A549 (cell line): Measurements from ENCODE around the gene RGL1. TPM values are rescaled to one million over a fixed set of nuclear protein-coding genes. Genes with fewer than 3 reads are reported as not detected.

ENCODE experiments used
- ATAC-seq, 2 experiments: fragments of 200-7000 bp in 1 of 2; fragments of >200 bp in 1 of 2; cut with Nextera tagmentation in 1 of 2; cut with Tn5 transposase in 1 of 2; 3 replicates each; pipeline versions ENCODE4 v1.8.0 to v1.9.1; 2018 to 2020; ENCODE audit warnings: mild to moderate bottlenecking in 1 of 2, moderate library complexity in 1 of 2
- CTCF ChIA-PET: fragments of 300-600 bp; sonication (Branson Sonifier 250); formaldehyde crosslinking; extraction: SDS; loops from one replicate; lab custom pipeline; 2021; ENCODE audit warnings: antibody characterized with exemption, inconsistent platforms; lab: Yijun Ruan, JAX
- POLR2A ChIA-PET: fragments of 350-600 bp; formaldehyde crosslinking; extraction: SDS; loops from one replicate; lab custom pipeline; 2021; ENCODE audit warnings: antibody characterized with exemption, inconsistent platforms; lab: Yijun Ruan, JAX
- DNase-seq, 2 experiments: peaks; one replicate each; pipeline versions ENCODE4 v3.0.0 to v3.0.0-alpha.2; 2011 to 2016; ENCODE audit warnings: low read depth in 1 of 2, low spot score in 1 of 2
- FAIRE-seq: peaks from 2 replicates; lab custom pipeline; 2011; peaks lifted over from hg19 to GRCh38; lab: Jason Lieb, UNC
- H3K27ac ChIP-seq, 2 experiments: fragments of >200 bp; sonication (Bioruptor Twin); formaldehyde crosslinking; 3 replicates each; pipeline ENCODE4 v1.5.1; 2016 to 2017
- H3K4me1 ChIP-seq: fragments of >200 bp; sonication (Bioruptor Twin); formaldehyde crosslinking; 3 replicates; pipeline ENCODE4 v1.6.1; 2016
- H3K4me2 ChIP-seq: fragments of >200 bp; sonication (Bioruptor Twin); formaldehyde crosslinking; 3 replicates; pipeline ENCODE4 v1.6.1; 2016
- H3K4me3 ChIP-seq: fragments of >200 bp; sonication (Bioruptor Twin); formaldehyde crosslinking; 3 replicates; pipeline ENCODE4 v1.5.1; 2016
- H3K9me3 ChIP-seq: fragments of >200 bp; sonication (Bioruptor Twin); formaldehyde crosslinking; 3 replicates; pipeline ENCODE4 v1.6.1; 2016
- BHLHE40 ChIP-seq: IDR thresholded peaks from 2 replicates; pipeline ENCODE4 v1.6.1; 2012; ENCODE audit warnings: low read depth, low read length, inconsistent platforms
- CHD2 ChIP-seq: fragments of 150-350 bp; IDR thresholded peaks from 2 replicates; pipeline ENCODE4 v1.6.1; 2014; ENCODE audit warnings: low read length; ENCODE audit not compliant: partially characterized antibody
- CHD4 ChIP-seq: fragments of 200-600 bp; sonication (generic); IDR thresholded peaks from 2 replicates; pipeline ENCODE4 v1.6.1; 2016; ENCODE audit warnings: antibody characterized with exemption, mild to moderate bottlenecking, borderline replicate concordance
- EHF ChIP-seq: fragments of 250-450 bp; sonication (Bioruptor Pico); IDR thresholded peaks from 2 replicates; pipeline ENCODE4 v1.5.0; 2020; ENCODE audit warnings: mild to moderate bottlenecking
- GATA3 ChIP-seq: IDR thresholded peaks from 2 replicates; pipeline ENCODE4 v1.6.1; 2012; ENCODE audit warnings: borderline replicate concordance
- HDAC2 ChIP-seq: fragments of 200-600 bp; sonication (generic); IDR thresholded peaks from 2 replicates; pipeline ENCODE4 v1.6.1; 2016
- HOXA7 ChIP-seq: fragments of 250-450 bp; sonication (Bioruptor Pico); IDR thresholded peaks from 2 replicates; pipeline ENCODE4 v1.5.0; 2020; ENCODE audit warnings: mild to moderate bottlenecking, moderate library complexity
- HOXB13 ChIP-seq: fragments of 250-450 bp; sonication (Bioruptor Pico); IDR thresholded peaks from 2 replicates; pipeline ENCODE4 v1.5.0; 2020; ENCODE audit warnings: low read depth, mild to moderate bottlenecking, moderate library complexity
- KDM1A ChIP-seq: fragments of 200-600 bp; sonication (generic); IDR thresholded peaks from 2 replicates; pipeline ENCODE4 v1.6.1; 2016; ENCODE audit warnings: low read depth, mild to moderate bottlenecking
- MAZ ChIP-seq: fragments of 150-350 bp; IDR thresholded peaks from 2 replicates; pipeline ENCODE4 v1.6.1; 2014; ENCODE audit warnings: antibody characterized with exemption, low read depth, low read length, borderline replicate concordance
- NFE2L2 ChIP-seq: fragments of 150-350 bp; conservative IDR thresholded peaks from 2 replicates; pipeline ENCODE4 v1.6.1; 2014; ENCODE audit warnings: low read length
- POLR2A ChIP-seq: IDR thresholded peaks from 2 replicates; pipeline ENCODE4 v1.6.1; 2012; ENCODE audit warnings: mild to moderate bottlenecking, low read length
- RAD21 ChIP-seq, 2 experiments: fragments of >200 bp in 1 of 2; sonication (Bioruptor Twin) in 1 of 2; formaldehyde crosslinking in 1 of 2; IDR thresholded peaks in 1 of 2; conservative IDR thresholded peaks in 1 of 2; 2 replicates in 1 of 2; 3 replicates in 1 of 2; pipeline ENCODE4 v1.6.1; 2012 to 2018; ENCODE audit warnings: inconsistent platforms in 1 of 2
- RCOR1 ChIP-seq: fragments of 150-350 bp; IDR thresholded peaks from 2 replicates; pipeline ENCODE4 v1.6.1; 2014; ENCODE audit warnings: antibody characterized with exemption, low read length, low read depth
- RFX5 ChIP-seq: fragments of 450-650 bp; IDR thresholded peaks from 2 replicates; pipeline ENCODE4 v1.7.1; 2014; ENCODE audit warnings: antibody characterized with exemption, mild to moderate bottlenecking, moderate library complexity
- RNF2 ChIP-seq: fragments of 200-600 bp; sonication (generic); IDR thresholded peaks from 2 replicates; pipeline ENCODE4 v1.6.1; 2016; ENCODE audit warnings: low read depth, mild to moderate bottlenecking, antibody characterized with exemption, moderate library complexity, borderline replicate concordance
- SREBF2 ChIP-seq: fragments of 450-650 bp; IDR thresholded peaks from 2 replicates; pipeline ENCODE4 v1.6.1; 2014; ENCODE audit warnings: mild to moderate bottlenecking, moderate library complexity
- TFCP2L1 ChIP-seq: fragments of 250-450 bp; sonication (Bioruptor Pico); IDR thresholded peaks from 2 replicates; pipeline ENCODE4 v1.5.0; 2021; ENCODE audit warnings: mild to moderate bottlenecking
- TP53 ChIP-seq: fragments of 250-450 bp; sonication (Bioruptor Pico); IDR thresholded peaks from 2 replicates; pipeline ENCODE4 v1.5.0; 2021; ENCODE audit warnings: mild to moderate bottlenecking, moderate library complexity
- ZNF302 ChIP-seq: fragments of 250-450 bp; sonication (Bioruptor Pico); IDR thresholded peaks from 2 replicates; pipeline ENCODE4 v1.9.0; 2021; ENCODE audit warnings: inconsistent platforms, mild to moderate bottlenecking, moderate library complexity
- WGBS: methylation state at CpG from one replicate; pipeline ENCODE4 v1.1.6; 2017; ENCODE audit errors: missing lambda C conversion rate; 5-methylcytosine and 5-hydroxymethylcytosine counted together
- polyA plus RNA-seq, 4 experiments: library from polyadenylated mRNA; depleted of rRNA in 3 of 4; stranded (reverse); fragments of >200 nt; fragmentation: RNase III in 1 of 4; extraction: RNeasy Plus Mini Kit Qiagen cat#74134 plus additional on column Dnase treatment in 1 of 4; gene quantifications; 2 replicates in 3 of 4; 3 replicates in 1 of 4; pipeline ENCODE4 v1.2.3, GENCODE V29; 2011 to 2017
- TF ChIP-seq, protein P1 (sequence below): IDR thresholded peaks from 2 replicates; pipeline ENCODE4 v1.6.1; 2012
- TF ChIP-seq, protein P2 (sequence below): IDR thresholded peaks from 2 replicates; pipeline ENCODE4 v1.6.1; 2012
- TF ChIP-seq, protein P3 (sequence below): IDR thresholded peaks from 2 replicates; pipeline ENCODE4 v1.6.1; 2012; ENCODE audit warnings: low read depth, borderline replicate concordance
- TF ChIP-seq, protein P4 (sequence below): fragments of >200 bp; sonication (Bioruptor Twin); formaldehyde crosslinking; IDR thresholded peaks from 3 replicates; pipeline ENCODE4 v1.5.1; 2016
- TF ChIP-seq, protein P5 (sequence below): fragments of >200 bp; sonication (Bioruptor Twin); formaldehyde crosslinking; IDR thresholded peaks from 2 replicates; pipeline ENCODE4 v1.6.1; 2016

The RGL1 gene
- polyA plus RNA-seq, 2 of the 4 experiments (the other 2 are of a cell fraction): 1.0 to 3.8 TPM

DNA sequence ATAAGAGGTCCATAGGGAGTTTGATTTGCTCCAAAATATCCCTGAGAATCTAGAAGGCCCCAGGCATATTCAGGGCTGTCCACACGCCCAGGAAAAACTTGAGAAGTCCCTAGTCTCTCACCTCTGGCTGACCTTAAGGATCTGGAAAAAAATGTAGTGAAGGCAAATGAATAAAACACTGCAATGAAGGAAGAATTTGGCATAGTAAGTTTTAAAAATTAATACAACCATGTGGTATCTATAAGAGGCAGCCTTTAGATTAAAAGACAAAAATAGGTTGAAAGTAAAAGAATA lies 141.3 kb downstream of the RGL1 start:
- FAIRE-seq: no peak
- 47% methylated on average over 1 of the region's 1 CpG for WGBS
- CTCF ChIA-PET: no interaction called here

DNA sequence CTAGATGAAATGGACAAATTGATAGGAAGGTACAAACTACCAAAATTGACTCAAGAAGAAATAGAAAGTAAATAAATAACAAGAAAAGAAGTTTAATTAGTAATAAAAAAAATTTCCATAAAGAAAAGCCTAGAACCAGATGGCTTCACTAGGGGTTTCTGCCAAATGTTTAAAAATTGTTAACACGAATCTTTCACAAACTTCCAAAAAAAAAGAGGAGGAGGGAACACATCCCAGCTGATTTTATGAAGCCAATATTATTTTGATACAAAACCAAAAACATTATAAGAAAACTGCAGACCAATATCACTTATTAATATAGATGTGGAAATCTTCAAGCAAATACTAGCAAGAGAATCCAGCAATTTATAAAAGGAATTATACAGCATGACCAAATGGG lies 143.1 kb downstream of the RGL1 start:
- H3K27ac ChIP-seq: no peak overlapping the region
- 15% methylated on average over 1 of the region's 1 CpG for WGBS
- FAIRE-seq: no peak
- H3K9me3 ChIP-seq: 0 out of 3 replicates have a peak, but pooled peaks cover 2% of the 10 kb centered on the region
- no peaks in the 10 kb centered on the region for H3K4me1 ChIP-seq
- H3K4me3 ChIP-seq: no peak overlapping the region
- TF ChIP-seq TP53: no peak
- TF ChIP-seq HOXA7: no peak
- TF ChIP-seq KDM1A: no peak
- no peak for TF ChIP-seq HOXB13
- TF ChIP-seq, protein P1, sequence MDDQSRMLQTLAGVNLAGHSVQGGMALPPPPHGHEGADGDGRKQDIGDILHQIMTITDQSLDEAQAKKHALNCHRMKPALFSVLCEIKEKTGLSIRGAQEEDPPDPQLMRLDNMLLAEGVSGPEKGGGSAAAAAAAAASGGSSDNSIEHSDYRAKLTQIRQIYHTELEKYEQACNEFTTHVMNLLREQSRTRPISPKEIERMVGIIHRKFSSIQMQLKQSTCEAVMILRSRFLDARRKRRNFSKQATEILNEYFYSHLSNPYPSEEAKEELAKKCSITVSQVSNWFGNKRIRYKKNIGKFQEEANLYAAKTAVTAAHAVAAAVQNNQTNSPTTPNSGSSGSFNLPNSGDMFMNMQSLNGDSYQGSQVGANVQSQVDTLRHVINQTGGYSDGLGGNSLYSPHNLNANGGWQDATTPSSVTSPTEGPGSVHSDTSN: no peak
- TF ChIP-seq, protein P2, sequence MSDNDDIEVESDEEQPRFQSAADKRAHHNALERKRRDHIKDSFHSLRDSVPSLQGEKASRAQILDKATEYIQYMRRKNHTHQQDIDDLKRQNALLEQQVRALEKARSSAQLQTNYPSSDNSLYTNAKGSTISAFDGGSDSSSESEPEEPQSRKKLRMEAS: no peak
- TF ChIP-seq GATA3: no peak
- TF ChIP-seq RAD21 (conservative IDR thresholded peaks at IDR 0.05 in 1 of 2, IDR thresholded peaks at IDR 0.05 in 1 of 2): no peak
- TF ChIP-seq, protein P3, sequence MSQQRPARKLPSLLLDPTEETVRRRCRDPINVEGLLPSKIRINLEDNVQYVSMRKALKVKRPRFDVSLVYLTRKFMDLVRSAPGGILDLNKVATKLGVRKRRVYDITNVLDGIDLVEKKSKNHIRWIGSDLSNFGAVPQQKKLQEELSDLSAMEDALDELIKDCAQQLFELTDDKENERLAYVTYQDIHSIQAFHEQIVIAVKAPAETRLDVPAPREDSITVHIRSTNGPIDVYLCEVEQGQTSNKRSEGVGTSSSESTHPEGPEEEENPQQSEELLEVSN: no peak
- TF ChIP-seq SREBF2: no peak
- no peak for TF ChIP-seq MAZ
- TF ChIP-seq, protein P4, sequence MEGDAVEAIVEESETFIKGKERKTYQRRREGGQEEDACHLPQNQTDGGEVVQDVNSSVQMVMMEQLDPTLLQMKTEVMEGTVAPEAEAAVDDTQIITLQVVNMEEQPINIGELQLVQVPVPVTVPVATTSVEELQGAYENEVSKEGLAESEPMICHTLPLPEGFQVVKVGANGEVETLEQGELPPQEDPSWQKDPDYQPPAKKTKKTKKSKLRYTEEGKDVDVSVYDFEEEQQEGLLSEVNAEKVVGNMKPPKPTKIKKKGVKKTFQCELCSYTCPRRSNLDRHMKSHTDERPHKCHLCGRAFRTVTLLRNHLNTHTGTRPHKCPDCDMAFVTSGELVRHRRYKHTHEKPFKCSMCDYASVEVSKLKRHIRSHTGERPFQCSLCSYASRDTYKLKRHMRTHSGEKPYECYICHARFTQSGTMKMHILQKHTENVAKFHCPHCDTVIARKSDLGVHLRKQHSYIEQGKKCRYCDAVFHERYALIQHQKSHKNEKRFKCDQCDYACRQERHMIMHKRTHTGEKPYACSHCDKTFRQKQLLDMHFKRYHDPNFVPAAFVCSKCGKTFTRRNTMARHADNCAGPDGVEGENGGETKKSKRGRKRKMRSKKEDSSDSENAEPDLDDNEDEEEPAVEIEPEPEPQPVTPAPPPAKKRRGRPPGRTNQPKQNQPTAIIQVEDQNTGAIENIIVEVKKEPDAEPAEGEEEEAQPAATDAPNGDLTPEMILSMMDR: no peak
- TF ChIP-seq RCOR1: no peak
- TF ChIP-seq HDAC2: no peak
- no peak for TF ChIP-seq EHF (CRISPR knock-in tag)
- no peak for TF ChIP-seq RFX5
- TF ChIP-seq, protein P5, sequence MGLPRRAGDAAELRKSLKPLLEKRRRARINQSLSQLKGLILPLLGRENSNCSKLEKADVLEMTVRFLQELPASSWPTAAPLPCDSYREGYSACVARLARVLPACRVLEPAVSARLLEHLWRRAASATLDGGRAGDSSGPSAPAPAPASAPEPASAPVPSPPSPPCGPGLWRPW: no peak
- no peak for TF ChIP-seq NFE2L2
- no peak for TF ChIP-seq CHD4
- no peak for TF ChIP-seq RNF2
- H3K4me2 ChIP-seq: no peak overlapping the region
- POLR2A ChIA-PET: no interaction called here
- no peak for ATAC-seq
- CTCF ChIA-PET: no interaction called here
- no peak for DNase-seq

More for the DNA sequence above, 141.3 kb downstream of the RGL1 start:
- TF ChIP-seq KDM1A (no peak), POLR2A (no peak), TFCP2L1 (no peak), CHD4 (no peak), BHLHE40 (no peak), ZNF302 (CRISPR knock-in tag) (no peak), CHD2 (no peak)
- POLR2A ChIA-PET: interaction anchor here (0.6 kb wide), 1 partner anchor 311 kb away, joined by 3 read pairs; no protein-coding TSS in a partner anchor
- H3K4me2 ChIP-seq: no peak overlapping the region
- ATAC-seq (no peak), DNase-seq (no peak)
- no peak overlapping the region for H3K27ac ChIP-seq
- no peaks in the 10 kb centered on the region for H3K4me1 ChIP-seq
- H3K9me3 ChIP-seq: no peaks in the 10 kb centered on the region
- H3K4me3 ChIP-seq: no peak overlapping the region
